PFSK-1 (cell line): ENCODE results near the gene CFAP251.
A peak's percentile ranks its signal among the peaks of the same experiment; 100 is the strongest.

Source experiments
- FOXP2 ChIP-seq: optimal IDR thresholded peaks from 2 replicates; pipeline ENCODE3; 2011; ENCODE audit warnings: borderline replicate concordance, control low read depth, inconsistent platforms; ENCODE audit not compliant: insufficient read depth; ENCODE audit errors: extremely low read length, extremely low read depth
- POLR2AphosphoS5 ChIP-seq: IDR thresholded peaks from 2 replicates; pipeline ENCODE4 v1.6.1; 2012; ENCODE audit warnings: low read depth, mild to moderate bottlenecking, control low read depth, low read length, moderate library complexity
- SIN3A ChIP-seq: IDR thresholded peaks from 2 replicates; pipeline ENCODE4 v1.6.1; 2012; ENCODE audit warnings: mild to moderate bottlenecking, low read length, moderate library complexity, borderline replicate concordance; ENCODE audit not compliant: insufficient read depth
- TAF1 ChIP-seq: IDR thresholded peaks from 2 replicates; pipeline ENCODE4 v1.6.1; 2012; ENCODE audit warnings: low read length, control low read depth, borderline replicate concordance; ENCODE audit not compliant: insufficient read depth
- TF ChIP-seq, protein P1 (sequence below), 2 experiments: IDR thresholded peaks; 2 replicates each; pipeline versions ENCODE4 v1.6.1 to v1.8.0; 2011 to 2012; ENCODE audit warnings: low read depth in 2 of 2, low read length in 2 of 2, control low read depth in 1 of 2, inconsistent platforms in 1 of 2, mild to moderate bottlenecking in 1 of 2, moderate library complexity in 1 of 2; ENCODE audit not compliant: insufficient read depth in 1 of 2

DNA sequence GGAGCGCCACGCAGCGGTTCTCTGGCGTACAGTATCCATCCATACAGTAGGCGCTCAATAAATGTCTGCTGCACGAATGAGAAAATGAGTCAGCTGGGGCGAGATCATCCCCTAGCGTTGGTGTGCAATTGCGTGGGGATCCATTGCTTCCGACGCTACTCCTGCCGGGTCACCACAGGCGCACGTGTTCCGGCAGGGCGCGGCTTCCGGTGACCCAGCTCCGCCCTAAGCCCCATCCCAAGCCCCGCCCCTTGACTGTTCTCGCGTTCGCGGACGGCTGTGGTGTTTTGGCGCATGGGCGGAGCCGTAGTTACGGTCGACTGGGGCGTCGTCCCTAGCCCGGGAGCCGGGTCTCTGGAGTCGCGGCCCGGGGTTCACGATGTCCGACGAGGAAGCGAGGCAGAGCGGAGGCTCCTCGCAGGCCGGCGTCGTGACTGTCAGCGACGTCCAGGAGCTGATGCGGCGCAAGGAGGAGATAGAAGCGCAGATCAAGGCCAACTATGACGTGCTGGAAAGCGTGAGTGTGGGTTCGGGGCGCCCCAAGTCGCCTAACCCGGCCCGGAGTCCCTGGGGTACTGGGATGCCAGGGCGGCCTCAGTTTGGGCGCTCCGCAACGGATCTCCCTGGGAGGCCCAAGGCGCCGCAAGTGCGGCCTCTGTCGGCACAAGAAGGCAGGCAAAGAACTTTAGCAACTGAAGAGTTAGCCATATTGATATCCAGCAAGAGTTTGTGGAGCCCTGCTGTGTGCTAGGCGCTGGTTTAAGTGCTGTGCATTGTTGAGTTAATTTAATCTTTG, 29.7 kb upstream of the CFAP251 start, which contains the start of gene PSMD9:
- TF ChIP-seq POLR2AphosphoS5 = peak; percentile 82
- TF ChIP-seq, protein P1, sequence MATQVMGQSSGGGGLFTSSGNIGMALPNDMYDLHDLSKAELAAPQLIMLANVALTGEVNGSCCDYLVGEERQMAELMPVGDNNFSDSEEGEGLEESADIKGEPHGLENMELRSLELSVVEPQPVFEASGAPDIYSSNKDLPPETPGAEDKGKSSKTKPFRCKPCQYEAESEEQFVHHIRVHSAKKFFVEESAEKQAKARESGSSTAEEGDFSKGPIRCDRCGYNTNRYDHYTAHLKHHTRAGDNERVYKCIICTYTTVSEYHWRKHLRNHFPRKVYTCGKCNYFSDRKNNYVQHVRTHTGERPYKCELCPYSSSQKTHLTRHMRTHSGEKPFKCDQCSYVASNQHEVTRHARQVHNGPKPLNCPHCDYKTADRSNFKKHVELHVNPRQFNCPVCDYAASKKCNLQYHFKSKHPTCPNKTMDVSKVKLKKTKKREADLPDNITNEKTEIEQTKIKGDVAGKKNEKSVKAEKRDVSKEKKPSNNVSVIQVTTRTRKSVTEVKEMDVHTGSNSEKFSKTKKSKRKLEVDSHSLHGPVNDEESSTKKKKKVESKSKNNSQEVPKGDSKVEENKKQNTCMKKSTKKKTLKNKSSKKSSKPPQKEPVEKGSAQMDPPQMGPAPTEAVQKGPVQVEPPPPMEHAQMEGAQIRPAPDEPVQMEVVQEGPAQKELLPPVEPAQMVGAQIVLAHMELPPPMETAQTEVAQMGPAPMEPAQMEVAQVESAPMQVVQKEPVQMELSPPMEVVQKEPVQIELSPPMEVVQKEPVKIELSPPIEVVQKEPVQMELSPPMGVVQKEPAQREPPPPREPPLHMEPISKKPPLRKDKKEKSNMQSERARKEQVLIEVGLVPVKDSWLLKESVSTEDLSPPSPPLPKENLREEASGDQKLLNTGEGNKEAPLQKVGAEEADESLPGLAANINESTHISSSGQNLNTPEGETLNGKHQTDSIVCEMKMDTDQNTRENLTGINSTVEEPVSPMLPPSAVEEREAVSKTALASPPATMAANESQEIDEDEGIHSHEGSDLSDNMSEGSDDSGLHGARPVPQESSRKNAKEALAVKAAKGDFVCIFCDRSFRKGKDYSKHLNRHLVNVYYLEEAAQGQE (IDR thresholded peaks at IDR 0.05; ENCODE audit: insufficient read depth in 1 of 2, low read depth in 2 of 2, low read length in 2 of 2) = peak; percentile 28 to 70; a peak in 2 of 4 replicates
- TF ChIP-seq SIN3A = peak; percentile 74; the same call in 1 of the 2 replicates
- TF ChIP-seq TAF1 = peak; percentile 82; the same call in 1 of the 2 replicates
- TF ChIP-seq FOXP2 = peak; percentile 93
